K562 (cell line): Measurements from ENCODE around the gene GFI1B. TPM values are rescaled to one million over a fixed set of nuclear protein-coding genes. Genes with fewer than 3 reads are reported as not detected.

ENCODE experiments used
- ATAC-seq: fragments of 200-7000 bp; cut with Tn5 transposase; 3 replicates; pipeline ENCODE4 v1.9.1; 2020; ENCODE audit warnings: moderate library complexity
- BruUV-seq: library from RNA; stranded (reverse); fragments of 400-500 nt; replicated peaks from 2 replicates; lab custom pipeline; 2021; lab: Mats Ljungman, UMichigan
- CTCF ChIA-PET: fragments of 300-600 bp; formaldehyde crosslinking; extraction: SDS; loops from one replicate; lab custom pipeline; 2021; ENCODE audit warnings: low intra/inter-chr PET ratio; lab: Yijun Ruan, JAX
- POLR2A ChIA-PET: fragments of 300-600, 350-650 bp; sonication (Branson Sonifier 250); formaldehyde crosslinking; extraction: SDS; loops from one replicate; lab custom pipeline; 2021; ENCODE audit warnings: antibody characterized with exemption, inconsistent platforms; lab: Yijun Ruan, JAX
- DNase-seq, 4 experiments: peaks; one replicate each; pipeline versions ENCODE4 v3.0.0 to v3.0.0-alpha.2; 2011 to 2018; ENCODE audit warnings: low spot score in 3 of 4, mixed read lengths in 3 of 4; ENCODE audit errors: extremely low read depth in 1 of 4
- FAIRE-seq: peaks from 2 replicates; lab custom pipeline; 2011; peaks lifted over from hg19 to GRCh38; lab: Jason Lieb, UNC
- H2AFZ ChIP-seq: 2 replicates; pipeline ENCODE4 v1.6.0; 2011; ENCODE audit warnings: low read depth, low read length, control low read depth, inconsistent platforms
- H3K27ac ChIP-seq: fragments of 200-600 bp; 3 replicates; pipeline ENCODE4 v1.8.0; 2011; ENCODE audit warnings: low read depth, mild to moderate bottlenecking, control low read depth, inconsistent platforms, low read length, moderate library complexity, mixed read lengths; ENCODE audit errors: extremely low read depth
- H3K27me3 ChIP-seq, 2 experiments: fragments of 300-600 bp in 1 of 2; 2 replicates in 1 of 2; 3 replicates in 1 of 2; pipeline versions ENCODE4 v1.6.0 to v1.8.0; 2011; ENCODE audit warnings: inconsistent platforms in 2 of 2, low read length in 2 of 2, mild to moderate bottlenecking in 1 of 2, mixed read lengths in 1 of 2, moderate library complexity in 1 of 2; ENCODE audit not compliant: control insufficient read depth in 2 of 2, insufficient read depth in 2 of 2
- H3K36me3 ChIP-seq: fragments of 300-600 bp; 3 replicates; pipeline ENCODE4 v1.8.0; 2011; ENCODE audit warnings: mild to moderate bottlenecking, low read length, inconsistent platforms; ENCODE audit not compliant: control insufficient read depth, insufficient read depth
- H3K4me1 ChIP-seq, 2 experiments: fragments of 200-600 bp in 1 of 2; replicated peaks in 1 of 2; 2 replicates in 1 of 2; 3 replicates in 1 of 2; pipeline versions ENCODE4 v1.5.1 to v1.8.0; 2011; ENCODE audit warnings: inconsistent platforms in 2 of 2, low read length in 2 of 2, mild to moderate bottlenecking in 1 of 2, mixed read lengths in 1 of 2, moderate library complexity in 1 of 2; ENCODE audit not compliant: control insufficient read depth in 2 of 2, insufficient read depth in 2 of 2
- H3K4me2 ChIP-seq: 2 replicates; pipeline ENCODE4 v1.6.1; 2011; ENCODE audit warnings: low read length, control low read depth, inconsistent platforms, mixed read lengths; ENCODE audit not compliant: insufficient read depth
- H3K4me3 ChIP-seq: fragments of 200-600 bp; sonication (generic), shearing (Covaris generic); 2 replicates; pipeline ENCODE4 v1.5.1; 2016; ENCODE audit warnings: control low read depth, inconsistent platforms
- H3K79me2 ChIP-seq: fragments of 200-600 bp; 3 replicates; pipeline ENCODE4 v1.8.0; 2011; ENCODE audit warnings: low read length, inconsistent platforms; ENCODE audit not compliant: control insufficient read depth, insufficient read depth
- H3K9ac ChIP-seq, 2 experiments: 2 replicates each; pipeline versions ENCODE4 v1.6.0 to v1.6.1; 2011; ENCODE audit warnings: low read depth in 2 of 2, low read length in 2 of 2, control low read depth in 1 of 2, inconsistent platforms in 1 of 2, mild to moderate bottlenecking in 1 of 2, mixed read lengths in 1 of 2; ENCODE audit not compliant: insufficient read depth in 1 of 2
- H3K9me1 ChIP-seq: one replicate; pipeline ENCODE4 v1.6.0; 2011; ENCODE audit warnings: inconsistent platforms, mild to moderate bottlenecking, low read length, moderate library complexity; ENCODE audit not compliant: control insufficient read depth, insufficient read depth
- H3K9me3 ChIP-seq: replicated peaks from 2 replicates; pipeline ENCODE4 v1.5.1; 2011; ENCODE audit warnings: low read depth, low read length, inconsistent platforms; ENCODE audit not compliant: control insufficient read depth, insufficient read depth
- H4K20me1 ChIP-seq: replicated peaks from 2 replicates; pipeline ENCODE4 v1.6.1; 2011; ENCODE audit warnings: low read length, inconsistent platforms, mixed read lengths; ENCODE audit not compliant: control insufficient read depth, insufficient read depth
- BCOR ChIP-seq: fragments of 450-650 bp; IDR thresholded peaks from 2 replicates; pipeline ENCODE4 v1.6.1; 2016
- BRD9 ChIP-seq: fragments of 450-650 bp; IDR thresholded peaks from 2 replicates; pipeline ENCODE4 v1.6.1; 2018; ENCODE audit warnings: low read depth; ENCODE audit not compliant: partially characterized antibody
- ELF1 ChIP-seq: fragments of 200-800 bp; sonication (Bioruptor generic); IDR thresholded peaks from 2 replicates; pipeline ENCODE4 v1.6.1; 2016; ENCODE audit warnings: missing genetic modification characterization, missing compliant biosample characterization
- FOXK1 ChIP-seq: sonication (generic); formaldehyde crosslinking; IDR thresholded peaks from 2 replicates; pipeline ENCODE4 v1.8.0; 2022; ENCODE audit warnings: missing genetic modification reagents, mild to moderate bottlenecking, borderline replicate concordance
- HOXB6 ChIP-seq: fragments of 250-450 bp; sonication (Bioruptor Pico); IDR thresholded peaks from 2 replicates; pipeline ENCODE4 v1.5.1; 2022; ENCODE audit warnings: mild to moderate bottlenecking, borderline replicate concordance
- KDM1A ChIP-seq, 2 experiments: fragments of 450-650 bp; IDR thresholded peaks; 2 replicates each; pipeline ENCODE4 v1.6.1; 2016; ENCODE audit warnings: mild to moderate bottlenecking in 2 of 2
- LARP7 ChIP-seq: fragments of 450-650 bp; IDR thresholded peaks from 2 replicates; pipeline ENCODE4 v1.6.1; 2016
- MEF2D ChIP-seq: conservative IDR thresholded peaks from 2 replicates; pipeline ENCODE4 v1.6.1; 2016; ENCODE audit warnings: low read depth, missing genetic modification characterization, missing compliant biosample characterization
- PBX2 ChIP-seq, 2 experiments: IDR thresholded peaks in 1 of 2; conservative IDR thresholded peaks in 1 of 2; 2 replicates each; pipeline ENCODE4 v1.6.1; 2016; ENCODE audit warnings: low read depth in 2 of 2, mild to moderate bottlenecking in 1 of 2, missing compliant biosample characterization in 1 of 2, missing genetic modification characterization in 1 of 2, moderate library complexity in 1 of 2
- RBM25 ChIP-seq: fragments of 200-400 bp; formaldehyde crosslinking; IDR thresholded peaks from 2 replicates; pipeline ENCODE4 v1.6.1; 2018; ENCODE audit warnings: low read length, low read depth, moderate library complexity; ENCODE audit not compliant: severe bottlenecking
- SOX6 ChIP-seq: fragments of 450-650 bp; IDR thresholded peaks from 2 replicates; pipeline ENCODE4 v1.6.1; 2014; ENCODE audit warnings: mild to moderate bottlenecking
- SPI1 ChIP-seq: IDR thresholded peaks from 2 replicates; pipeline ENCODE4 v1.6.1; 2011; ENCODE audit warnings: low read depth, low read length, control low read depth, borderline replicate concordance
- WHSC1 ChIP-seq: IDR thresholded peaks from one replicate; pipeline ENCODE4 v1.6.1; 2012; ENCODE audit warnings: low read length, control low read depth, inconsistent platforms
- ZNF140 ChIP-seq: fragments of 250-450 bp; sonication (Bioruptor Pico); IDR thresholded peaks from 2 replicates; pipeline ENCODE4 v1.8.0; 2021; ENCODE audit warnings: moderate library complexity, mild to moderate bottlenecking, inconsistent platforms
- ZZZ3 ChIP-seq: fragments of 450-650 bp; IDR thresholded peaks from 2 replicates; pipeline ENCODE4 v1.6.1; 2016; ENCODE audit warnings: antibody characterized with exemption, mild to moderate bottlenecking, moderate library complexity
- WGBS: fragments of 100-300 bp; shearing (Covaris generic); methylation state at CpG from one replicate; pipeline ENCODE4 v1.1.6; 2016; ENCODE audit warnings: low coverage, mixed read lengths; ENCODE audit not compliant: insufficient coverage; ENCODE audit errors: missing lambda C conversion rate; 5-methylcytosine and 5-hydroxymethylcytosine counted together
- in situ Hi-C: fragments of 300-500 bp; cut with MboI; formaldehyde crosslinking; loops from 4 replicates; pipeline ENCODE4 v1.15.0; 2018; ENCODE audit warnings: inconsistent platforms, mixed read lengths
- intact Hi-C: fragments of 100-400 bp; cut with micrococcal nuclease; formaldehyde crosslinking; loops from 2 replicates; pipeline ENCODE4 v1.14.2; 2022
- polyA plus RNA-seq, 8 experiments: library from polyadenylated mRNA; depleted of rRNA in 4 of 8; stranded (reverse) in 5 of 8; unstranded in 3 of 8; fragments of >200 nt; fragmentation: Nextera tagmentation in 2 of 8; fragmentation: Illumina TruSeq in 1 of 8; extraction: Ambion mirVana in 2 of 8; extraction: Trizol in 1 of 8; gene quantifications; 2 replicates each; pipeline versions ENCODE4 v1.2.1 to v1.2.3, GENCODE V29; 2011 to 2014; ENCODE audit warnings: inconsistent platforms in 1 of 8, missing spikeins in 1 of 8
- total RNA-seq, 7 experiments: library from RNA; depleted of rRNA in 6 of 7; stranded (reverse); fragments of >200 nt in 6 of 7; fragmentation: Illumina TruSeq in 2 of 7; extraction: Trizol in 2 of 7; gene quantifications; 2 replicates each; pipeline versions ENCODE4 v1.2.1 to v1.2.3, GENCODE V29; 2011 to 2021; ENCODE audit warnings: low replicate concordance in 1 of 7

GFI1B gene
- total and polyA plus RNA-seq, 9 of the 15 experiments (the other 6 are each of a cell fraction or from before 2014, with no cell fraction given): 8.0 to 75.7 (median 34.5) TPM

DNA sequence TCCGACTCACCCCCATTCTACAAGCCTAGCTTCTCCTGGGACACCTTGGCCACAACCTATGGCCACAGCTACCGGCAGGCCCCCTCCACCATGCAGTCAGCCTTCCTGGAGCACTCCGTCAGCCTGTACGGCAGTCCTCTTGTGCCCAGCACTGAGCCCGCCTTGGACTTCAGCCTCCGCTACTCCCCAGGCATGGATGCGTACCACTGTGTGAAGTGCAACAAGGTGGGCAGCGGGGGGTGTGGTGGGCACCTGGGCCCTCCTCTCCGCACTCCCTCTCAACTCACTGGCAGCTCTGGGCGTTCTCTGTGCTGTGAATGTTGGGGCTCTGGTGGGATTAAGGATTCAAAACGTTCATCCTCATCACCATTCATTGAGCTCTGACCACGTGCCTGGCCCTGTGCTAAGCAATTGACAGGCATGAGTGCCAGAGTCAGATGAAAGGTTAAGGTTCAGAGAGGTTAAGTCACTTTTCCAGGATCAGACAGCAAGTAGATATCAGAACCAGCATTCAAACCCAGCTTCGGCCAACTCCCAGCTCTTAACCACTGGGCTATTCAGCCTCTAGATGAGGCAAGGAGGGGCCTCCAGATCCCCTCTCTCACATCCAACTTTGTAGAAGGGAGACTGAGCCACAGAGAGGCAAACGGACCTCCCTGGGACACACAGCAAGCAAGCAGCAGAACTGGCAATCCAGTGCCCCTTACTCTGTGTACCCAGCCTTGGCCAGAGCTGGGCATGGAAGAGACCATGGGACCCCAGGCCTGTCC lies 9.9 kb downstream of the GFI1B start:
- 89% methylated on average over 13 of the region's 14 CpGs for WGBS
- no peaks in the 10 kb centered on the region for H4K20me1 ChIP-seq
- no TSS peak for BruUV-seq
- no peak overlapping the region for H2AFZ ChIP-seq
- no peak for FAIRE-seq
- DNase-seq: no peak
- peaks cover 40% of the 10 kb centered on the region for H3K79me2 ChIP-seq
- no peaks in the 10 kb centered on the region for H3K27me3 ChIP-seq
- ATAC-seq: no peak
- peaks cover 33 to 71% of the 10 kb centered on the region in 2 experiments for H3K4me1 ChIP-seq
- H3K9me3 ChIP-seq: no peaks in the 10 kb centered on the region
- intact Hi-C loops: no loop called here
- H3K36me3 ChIP-seq: peaks cover 90% of the 10 kb centered on the region
- TF ChIP-seq HOXB6 (CRISPR knock-in tag) (no peak), WHSC1 (no peak), BCOR (peak; percentile 68), ZZZ3 (no peak), SPI1 (no peak), ELF1 (tag) (no peak), PBX2 (CRISPR knock-in tag; IDR thresholded peaks at IDR 0.05; ENCODE audit: low read depth) (no peak), PBX2 (tag; conservative IDR thresholded peaks at IDR 0.05; ENCODE audit: low read depth) (no peak), KDM1A (IDR thresholded peaks at IDR 0.05) (peak in 1 of 2 experiments; percentile 60; a peak in 2 of 4 replicates), RBM25 (peak; percentile 36), MEF2D (tag) (no peak), FOXK1 (CRISPR knock-in tag) (no peak), LARP7 (no peak), ZNF140 (CRISPR knock-in tag) (no peak), SOX6 (no peak), BRD9 (peak; percentile 98)
- TF ChIP-seq, all 486 proteins: peak for 4
- H3K4me2 ChIP-seq: no peak overlapping the region
- in situ Hi-C loops: no loop called here
- CTCF ChIA-PET: no interaction called here
- H3K9me1 ChIP-seq: peaks cover 4% of the 10 kb centered on the region
- H3K4me3 ChIP-seq: no peak overlapping the region
- no peak overlapping the region for H3K27ac ChIP-seq
- POLR2A ChIA-PET: interaction anchor here (0.6 kb wide), 1 partner anchor 50 kb away, joined by 3 read pairs; no protein-coding TSS in a partner anchor
- H3K9ac ChIP-seq: 0 out of 4 replicates have a peak overlapping the region, but pooled peaks of 1 of the 2 experiments have one; percentile 10
